Measurements from ENCODE around the gene ETV6.

ETV6 gene

DNA sequence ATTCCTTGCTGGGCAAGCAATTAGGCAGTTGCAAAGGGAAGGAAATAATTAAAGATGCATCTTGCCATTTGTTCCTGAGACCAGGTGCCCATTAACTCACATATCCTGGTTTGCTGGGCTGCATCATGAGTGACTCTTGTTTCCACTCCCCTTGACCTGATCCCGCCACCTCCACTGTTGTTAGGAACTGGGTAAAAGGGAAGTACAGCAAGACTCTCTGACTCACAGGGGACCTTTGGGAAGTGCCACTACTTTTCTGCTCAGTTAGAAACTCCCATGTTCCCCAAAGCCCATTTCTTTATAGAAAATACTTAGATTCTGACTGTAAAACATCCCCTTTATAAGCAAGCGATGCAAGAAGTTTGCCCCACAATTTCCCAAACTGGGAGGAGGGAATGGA is 235.2 kb downstream of the ETV6 start:
- H3K4me1 ChIP-seq (ENCODE audit: control insufficient read depth, insufficient read depth, low read length, unreplicated experiment) = peaks cover 12% of the 10 kb centered on the region
- no peaks in the 10 kb centered on the region for H3K27me3 ChIP-seq (ENCODE audit: insufficient read depth, low read length)
- peaks cover 3% of the 10 kb centered on the region; the same call in 1 of the 2 replicates for H3K36me3 ChIP-seq (ENCODE audit: insufficient read depth, low read length)
- no peaks in the 10 kb centered on the region for H3K79me2 ChIP-seq (ENCODE audit: control insufficient read depth, insufficient read depth, low read length, unreplicated experiment)
- no peak overlapping the region for H2AFZ ChIP-seq (ENCODE audit: low read length, unreplicated experiment)
- H3K4me3 ChIP-seq (ENCODE audit: low read depth, low read length) = no peak overlapping the region
- no peak overlapping the region for H3K27ac ChIP-seq (ENCODE audit: low read depth, low read length)

DNA sequence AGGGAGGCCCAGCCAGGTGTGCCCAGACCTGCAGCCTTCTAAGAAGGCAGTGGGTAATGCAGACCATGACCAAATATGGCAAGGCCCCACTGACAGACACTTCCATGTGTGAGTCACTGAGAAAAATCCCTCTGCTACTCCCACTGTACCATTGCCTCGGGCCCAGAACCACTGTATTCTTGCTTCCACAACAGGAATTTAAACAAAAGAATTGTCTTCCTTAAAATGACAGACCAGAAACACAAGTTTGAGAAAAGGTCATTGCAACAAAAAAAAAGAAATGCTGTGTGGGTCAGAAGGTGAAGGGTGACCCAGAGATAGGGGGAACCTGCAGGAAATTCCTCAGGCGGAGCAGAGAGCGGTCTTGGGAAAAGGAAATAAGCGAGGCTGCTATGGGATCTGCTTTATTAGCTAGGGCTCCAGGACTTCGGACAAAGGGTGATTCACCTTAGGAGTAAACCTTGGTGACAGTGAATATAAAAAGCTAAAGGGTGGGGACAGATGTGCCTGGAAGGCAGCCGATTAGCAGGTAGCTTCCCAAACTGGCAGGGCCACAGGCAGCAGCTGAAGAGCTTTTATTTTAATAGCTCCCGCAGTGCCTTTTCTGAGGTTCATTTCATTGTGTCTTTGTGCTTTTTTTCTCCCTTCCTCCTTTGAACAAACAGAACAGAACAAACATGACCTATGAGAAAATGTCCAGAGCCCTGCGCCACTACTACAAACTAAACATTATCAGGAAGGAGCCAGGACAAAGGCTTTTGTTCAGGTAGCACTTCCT is 236.0 kb downstream of the ETV6 start:
- H3K27ac ChIP-seq (ENCODE audit: low read depth, low read length) = no peak overlapping the region
- no peak overlapping the region for H3K4me3 ChIP-seq (ENCODE audit: low read depth, low read length)
- no peaks in the 10 kb centered on the region for H3K79me2 ChIP-seq (ENCODE audit: control insufficient read depth, insufficient read depth, low read length, unreplicated experiment)
- peaks cover 3% of the 10 kb centered on the region; the same call in 1 of the 2 replicates for H3K36me3 ChIP-seq (ENCODE audit: insufficient read depth, low read length)
- no peaks in the 10 kb centered on the region for H3K27me3 ChIP-seq (ENCODE audit: insufficient read depth, low read length)
- H2AFZ ChIP-seq (ENCODE audit: low read length, unreplicated experiment) = no peak overlapping the region
- H3K4me1 ChIP-seq (ENCODE audit: control insufficient read depth, insufficient read depth, low read length, unreplicated experiment) = peaks cover 12% of the 10 kb centered on the region

DNA sequence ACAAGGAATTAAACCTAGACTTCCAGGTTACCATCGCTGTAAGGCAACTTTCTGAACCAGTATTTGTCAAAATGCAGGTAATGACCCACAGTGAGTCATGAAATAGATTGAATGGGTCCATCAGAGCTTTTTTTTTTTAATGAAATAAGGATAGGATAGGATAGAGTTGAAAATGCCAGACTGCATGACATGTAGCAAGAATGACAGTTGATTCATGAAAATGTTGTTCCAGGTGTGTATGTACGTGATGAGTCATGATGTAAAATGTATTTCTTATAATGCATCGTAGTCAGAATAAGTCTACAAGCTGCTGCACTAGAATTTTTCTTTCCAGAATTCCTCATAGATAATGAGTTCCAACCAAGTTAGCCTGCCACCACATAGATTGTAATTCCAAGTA is 236.9 kb downstream of the ETV6 start:
- Histone ChIP-seq H3K27me3 (ENCODE audit: insufficient read depth, low read length) (no peaks in the 10 kb centered on the region), H3K27ac (ENCODE audit: low read depth, low read length) (no peak overlapping the region), H3K36me3 (ENCODE audit: insufficient read depth, low read length) (peaks cover 3% of the 10 kb centered on the region; the same call in 1 of the 2 replicates), H3K79me2 (ENCODE audit: control insufficient read depth, insufficient read depth, low read length, unreplicated experiment) (no peaks in the 10 kb centered on the region), H2AFZ (ENCODE audit: low read length, unreplicated experiment) (no peak overlapping the region), H3K4me1 (ENCODE audit: control insufficient read depth, insufficient read depth, low read length, unreplicated experiment) (peaks cover 12% of the 10 kb centered on the region), H3K4me3 (ENCODE audit: low read depth, low read length) (no peak overlapping the region)

DNA sequence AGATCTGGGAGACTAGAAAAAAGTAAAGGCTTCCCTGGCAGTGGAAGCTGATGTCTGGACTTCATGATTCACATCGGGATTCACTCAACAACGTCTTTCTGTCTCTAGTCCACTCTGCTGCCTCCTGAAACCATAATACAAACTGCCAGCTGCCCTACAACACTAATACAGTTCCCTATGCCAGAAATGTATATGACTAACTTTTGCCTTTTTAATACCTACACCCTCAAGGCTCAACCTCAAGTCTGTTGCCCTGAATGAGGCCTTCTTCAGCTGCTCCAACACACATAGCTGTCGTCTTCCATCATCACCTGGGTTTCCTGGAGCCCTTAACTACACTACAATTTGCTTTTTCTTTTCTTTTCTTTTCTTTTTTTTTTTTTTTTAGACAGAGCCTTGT is 238.6 kb downstream of the ETV6 start:
- no peak overlapping the region for H3K27ac ChIP-seq (ENCODE audit: low read depth, low read length)
- H3K79me2 ChIP-seq (ENCODE audit: control insufficient read depth, insufficient read depth, low read length, unreplicated experiment) = no peaks in the 10 kb centered on the region
- H3K27me3 ChIP-seq (ENCODE audit: insufficient read depth, low read length) = no peaks in the 10 kb centered on the region
- H3K4me1 ChIP-seq (ENCODE audit: control insufficient read depth, insufficient read depth, low read length, unreplicated experiment) = peaks cover 12% of the 10 kb centered on the region
- no peak overlapping the region for H2AFZ ChIP-seq (ENCODE audit: low read length, unreplicated experiment)
- no peak overlapping the region for H3K4me3 ChIP-seq (ENCODE audit: low read depth, low read length)
- H3K36me3 ChIP-seq (ENCODE audit: insufficient read depth, low read length) = peaks cover 3% of the 10 kb centered on the region; the same call in 1 of the 2 replicates

GRCh38 chr12:11891346-11891745 is 241.9 kb downstream of the ETV6 start:
- Histone ChIP-seq H3K4me1 (ENCODE audit: control insufficient read depth, insufficient read depth, low read length, unreplicated experiment) (no peaks in the 10 kb centered on the region), H3K27ac (ENCODE audit: low read depth, low read length) (no peak overlapping the region), H3K4me3 (ENCODE audit: low read depth, low read length) (no peak overlapping the region), H2AFZ (ENCODE audit: low read length, unreplicated experiment) (no peak overlapping the region), H3K27me3 (ENCODE audit: insufficient read depth, low read length) (no peaks in the 10 kb centered on the region), H3K79me2 (ENCODE audit: control insufficient read depth, insufficient read depth, low read length, unreplicated experiment) (no peaks in the 10 kb centered on the region), H3K36me3 (ENCODE audit: insufficient read depth, low read length) (peaks cover 3% of the 10 kb centered on the region; the same call in 1 of the 2 replicates)

GRCh38 chr12:11891754-11892386 is 242.4 kb downstream of the ETV6 start:
- no peaks in the 10 kb centered on the region for H3K4me1 ChIP-seq (ENCODE audit: control insufficient read depth, insufficient read depth, low read length, unreplicated experiment)
- no peak overlapping the region for H3K27ac ChIP-seq (ENCODE audit: low read depth, low read length)
- H3K27me3 ChIP-seq (ENCODE audit: insufficient read depth, low read length) = no peaks in the 10 kb centered on the region
- H3K4me3 ChIP-seq (ENCODE audit: low read depth, low read length) = no peak overlapping the region
- H3K36me3 ChIP-seq (ENCODE audit: insufficient read depth, low read length) = peaks cover 3% of the 10 kb centered on the region; the same call in 1 of the 2 replicates
- no peaks in the 10 kb centered on the region for H3K79me2 ChIP-seq (ENCODE audit: control insufficient read depth, insufficient read depth, low read length, unreplicated experiment)
- no peak overlapping the region for H2AFZ ChIP-seq (ENCODE audit: low read length, unreplicated experiment)

DNA sequence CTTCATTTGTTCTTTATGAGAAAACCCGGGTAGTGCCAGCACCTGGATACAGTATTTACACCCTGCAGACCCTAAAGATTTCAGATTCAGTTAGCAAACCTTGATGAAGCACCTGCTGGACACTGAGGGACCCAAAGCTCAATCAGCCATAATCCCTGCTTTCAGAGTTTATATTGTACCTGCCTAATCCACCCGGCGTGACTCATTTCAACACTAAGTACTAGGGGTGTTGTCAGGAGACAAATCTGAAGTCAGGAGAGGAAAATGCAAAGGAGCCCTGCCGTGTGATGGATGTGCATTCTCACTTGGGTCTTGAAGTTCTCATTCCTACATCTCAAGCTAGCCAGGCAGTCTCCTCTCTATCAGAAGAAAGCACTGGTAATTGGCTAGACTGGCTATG is 244.5 kb downstream of the ETV6 start:
- no peak overlapping the region for H2AFZ ChIP-seq (ENCODE audit: low read length, unreplicated experiment)
- no peaks in the 10 kb centered on the region for H3K4me1 ChIP-seq (ENCODE audit: control insufficient read depth, insufficient read depth, low read length, unreplicated experiment)
- no peaks in the 10 kb centered on the region for H3K27me3 ChIP-seq (ENCODE audit: insufficient read depth, low read length)
- H3K27ac ChIP-seq (ENCODE audit: low read depth, low read length) = no peak overlapping the region
- no peaks in the 10 kb centered on the region for H3K79me2 ChIP-seq (ENCODE audit: control insufficient read depth, insufficient read depth, low read length, unreplicated experiment)
- no peak overlapping the region for H3K4me3 ChIP-seq (ENCODE audit: low read depth, low read length)
- no peaks in the 10 kb centered on the region for H3K36me3 ChIP-seq (ENCODE audit: insufficient read depth, low read length)

- Histone ChIP-seq H3K27me3 (ENCODE audit: insufficient read depth, low read length) (no peaks in the 10 kb centered on the region), H3K4me1 (ENCODE audit: control insufficient read depth, insufficient read depth, low read length, unreplicated experiment) (no peaks in the 10 kb centered on the region), H2AFZ (ENCODE audit: low read length, unreplicated experiment) (no peak overlapping the region), H3K4me3 (ENCODE audit: low read depth, low read length) (no peak overlapping the region), H3K36me3 (ENCODE audit: insufficient read depth, low read length) (no peaks in the 10 kb centered on the region), H3K27ac (ENCODE audit: low read depth, low read length) (no peak overlapping the region), H3K79me2 (ENCODE audit: control insufficient read depth, insufficient read depth, low read length, unreplicated experiment) (no peaks in the 10 kb centered on the region)
These were observed 245.4 kb downstream of the ETV6 start for GRCh38 chr12:11894890-11895289.

- no peaks in the 10 kb centered on the region for H3K36me3 ChIP-seq (ENCODE audit: insufficient read depth, low read length)
- H3K4me3 ChIP-seq (ENCODE audit: low read depth, low read length) = no peak overlapping the region
- no peaks in the 10 kb centered on the region for H3K4me1 ChIP-seq (ENCODE audit: control insufficient read depth, insufficient read depth, low read length, unreplicated experiment)
- no peak overlapping the region for H3K27ac ChIP-seq (ENCODE audit: low read depth, low read length)
- no peaks in the 10 kb centered on the region for H3K27me3 ChIP-seq (ENCODE audit: insufficient read depth, low read length)
- H2AFZ ChIP-seq (ENCODE audit: low read length, unreplicated experiment) = no peak overlapping the region
- no peaks in the 10 kb centered on the region for H3K79me2 ChIP-seq (ENCODE audit: control insufficient read depth, insufficient read depth, low read length, unreplicated experiment)
These were observed 246.1 kb downstream of the ETV6 start for GRCh38 chr12:11895421-11896078.

GRCh38 chr12:11896417-11896929 is 247.0 kb downstream of the ETV6 start:
- H3K27ac ChIP-seq (ENCODE audit: low read depth, low read length) = no peak overlapping the region
- no peak overlapping the region for H2AFZ ChIP-seq (ENCODE audit: low read length, unreplicated experiment)
- no peak overlapping the region for H3K4me3 ChIP-seq (ENCODE audit: low read depth, low read length)
- H3K79me2 ChIP-seq (ENCODE audit: control insufficient read depth, insufficient read depth, low read length, unreplicated experiment) = no peaks in the 10 kb centered on the region
- no peaks in the 10 kb centered on the region for H3K27me3 ChIP-seq (ENCODE audit: insufficient read depth, low read length)
- H3K4me1 ChIP-seq (ENCODE audit: control insufficient read depth, insufficient read depth, low read length, unreplicated experiment) = no peaks in the 10 kb centered on the region
- H3K36me3 ChIP-seq (ENCODE audit: insufficient read depth, low read length) = no peaks in the 10 kb centered on the region

Data from ACC112 (cell line).